Activated effector memory CD4-positive, alpha-beta T cell treated with Interleukin-2 at 50 U/mL for 16 hours (primary cell): ENCODE measurements around the gene ZNF143.
A peak's percentile ranks its signal among the peaks of the same experiment; 100 is the strongest.
"Not testable (repeated sequence)": the region's sequence is repeated elsewhere in the genome, so short reads cannot be mapped to it uniquely, and the experiment has no call there.

Experiments used
- DNase-seq: peaks from one replicate; pipeline ENCODE4 v3.0.0-alpha.2; 2020

Gene ZNF143

DNA sequence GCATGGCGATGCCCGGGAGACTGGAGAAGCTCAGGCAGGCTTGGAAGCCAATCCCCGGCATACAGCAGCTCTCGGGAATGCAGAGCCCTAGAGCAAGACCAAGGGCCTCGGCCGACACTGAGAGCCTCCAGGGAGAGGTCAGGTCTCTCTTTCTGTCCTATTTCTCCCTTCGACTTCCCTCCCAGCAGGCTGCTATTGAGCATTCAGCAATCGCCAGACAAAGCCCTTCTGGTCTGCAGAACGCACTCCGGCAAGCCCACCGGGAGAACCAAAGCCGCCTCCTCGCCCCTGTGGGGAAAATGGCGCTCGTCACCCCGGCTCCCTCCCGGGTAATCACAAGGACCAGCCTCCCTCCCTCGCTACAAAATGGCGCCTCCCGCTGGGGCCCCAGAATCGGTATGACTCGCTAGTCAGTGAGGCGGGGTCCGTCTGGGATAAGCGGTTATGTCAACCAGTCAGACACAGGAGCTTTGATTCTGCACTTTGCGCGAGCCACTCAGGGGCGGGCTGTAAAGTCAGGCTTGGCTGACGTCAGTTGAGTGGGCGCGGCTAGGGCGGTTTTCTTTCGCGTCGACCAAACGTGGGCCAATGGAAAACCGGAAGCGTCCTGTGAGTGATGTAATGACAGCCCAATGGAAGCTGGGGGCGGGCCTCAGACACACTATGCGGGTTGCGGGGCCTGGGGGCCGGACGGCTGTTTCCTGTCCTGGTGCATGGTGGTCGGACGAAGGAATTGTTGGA, at the start of gene ZNF143:
Gene ZNF143, plus strand, starts transcription at position 691 of the 741 bp plus-strand sequence. CDS start 10,297 bp downstream, outside the sequence.
- DNase-seq = peak; percentile 100

DNA sequence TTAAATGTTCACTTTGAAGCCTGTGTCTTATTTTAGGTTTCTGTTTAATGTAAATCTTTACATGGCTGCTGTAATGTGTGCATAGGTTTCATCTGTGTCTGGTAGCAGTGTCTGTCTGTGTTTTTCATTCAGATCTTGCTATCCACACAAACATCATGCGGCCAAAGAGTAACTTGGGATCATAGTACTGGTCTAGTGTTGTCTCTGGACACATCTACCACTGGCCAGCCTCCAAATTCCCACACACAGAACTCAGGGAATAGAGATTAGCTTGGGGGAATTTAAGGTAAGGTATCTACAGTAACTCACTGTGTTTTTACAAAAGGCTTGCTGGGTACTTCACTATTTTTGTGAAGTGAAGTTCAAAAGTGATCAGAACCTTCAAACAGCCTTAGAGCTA, 32.1 kb upstream of the ZNF143 start:
- DNase-seq = no peak

GRCh38 chr11:9438611-9439010, 22.2 kb upstream of the ZNF143 start:
- DNase-seq = no peak

DNA sequence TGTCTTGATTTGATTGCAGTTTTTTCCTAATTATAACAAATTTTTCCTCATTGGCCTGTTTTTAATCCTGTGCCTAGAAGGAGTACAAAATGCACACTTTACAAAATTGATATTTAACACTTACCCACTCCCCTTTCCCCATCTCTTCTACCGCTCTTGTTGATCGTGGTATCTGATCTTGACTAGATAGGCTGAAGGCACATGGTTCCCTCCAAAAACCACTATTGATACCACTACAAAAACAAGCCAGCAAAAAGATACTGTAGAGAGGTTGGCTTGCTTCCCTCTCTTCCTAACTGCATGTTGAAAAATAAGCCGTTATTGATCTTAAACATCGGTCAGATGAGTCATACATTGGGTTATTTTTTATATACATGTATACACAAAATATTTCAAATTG, 14.6 kb upstream of the ZNF143 start:
- no peak for DNase-seq

- DNase-seq = no peak
Observed at GRCh38 chr11:9448576-9449352, 12.0 kb upstream of the ZNF143 start.

DNA sequence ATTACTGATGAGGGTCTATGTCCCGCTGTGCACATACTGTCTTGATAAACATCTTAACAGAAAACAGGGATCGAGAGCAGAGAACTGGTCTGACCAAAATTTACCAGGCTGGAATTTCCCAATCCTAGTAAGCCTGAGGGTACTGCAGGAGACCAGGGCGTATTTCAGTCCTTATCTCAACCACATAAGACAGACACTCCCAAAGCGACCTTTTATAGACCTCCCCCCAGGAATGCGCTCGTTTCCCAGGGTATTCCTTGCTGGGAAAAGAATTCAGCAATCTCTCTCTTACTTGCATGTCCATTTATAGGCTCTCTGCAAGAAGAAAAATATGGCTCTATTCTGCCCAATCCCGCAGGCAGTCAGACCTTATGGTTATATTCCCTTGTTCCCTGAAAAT, 8.8 kb upstream of the ZNF143 start:
- DNase-seq = not testable (repeated sequence)

DNA sequence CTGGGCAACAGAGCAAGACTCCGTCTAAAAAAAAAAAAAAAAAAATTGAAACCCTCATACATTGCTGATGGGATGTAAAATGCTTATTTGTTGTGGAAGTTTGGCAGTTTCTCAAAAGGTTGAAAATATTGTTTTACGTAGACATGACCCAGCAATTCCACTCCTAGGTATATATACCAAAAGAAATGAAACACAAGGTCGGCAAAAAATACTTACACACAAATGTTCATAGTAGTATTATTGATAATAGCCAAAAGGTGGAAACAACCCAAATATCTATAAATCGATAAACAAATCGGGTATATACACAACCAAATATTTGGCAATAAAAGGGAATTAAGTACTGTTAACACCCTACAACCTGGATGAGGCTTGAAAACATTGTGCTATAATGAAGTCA, 5.1 kb upstream of the ZNF143 start:
- no peak for DNase-seq

GRCh38 chr11:9459667-9460321, 1.0 kb upstream of the ZNF143 start:
- peak; percentile 9 for DNase-seq

DNA sequence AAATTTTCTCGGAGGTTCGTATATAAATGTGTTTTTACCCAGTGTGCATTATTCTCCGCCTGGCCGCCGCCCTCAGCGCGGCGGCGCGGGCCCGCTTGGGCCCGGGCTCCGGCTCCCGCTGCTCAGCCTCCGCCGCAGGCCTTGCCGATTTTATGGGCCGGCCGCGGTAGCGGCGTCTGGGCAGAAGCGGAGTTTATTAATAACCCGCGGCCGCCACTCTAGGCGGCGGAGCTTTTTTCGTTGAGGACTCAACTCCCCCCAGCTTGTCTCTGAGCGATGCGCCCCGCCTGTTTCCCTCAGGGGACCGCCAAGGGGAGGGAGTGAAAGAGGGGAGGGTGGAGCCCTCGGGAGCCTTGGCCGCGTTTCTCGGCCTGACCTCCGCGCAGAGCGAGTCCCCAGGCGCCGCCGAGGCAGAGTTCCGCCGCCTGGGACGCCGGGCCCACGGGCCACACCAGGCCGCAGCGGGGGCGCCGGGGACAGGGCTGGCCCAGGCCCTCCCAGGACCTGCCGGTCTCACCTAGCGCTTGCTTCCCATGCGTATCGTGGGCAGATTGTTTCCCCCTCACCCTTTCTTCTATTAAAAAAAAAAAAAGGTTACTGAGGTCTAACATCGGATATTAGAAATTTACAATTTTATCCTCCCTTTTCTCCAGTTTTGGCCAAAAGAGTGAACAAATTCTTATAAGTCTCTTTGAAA, 399 bp downstream of the ZNF143 start:
- peak; percentile 72 for DNase-seq

DNA sequence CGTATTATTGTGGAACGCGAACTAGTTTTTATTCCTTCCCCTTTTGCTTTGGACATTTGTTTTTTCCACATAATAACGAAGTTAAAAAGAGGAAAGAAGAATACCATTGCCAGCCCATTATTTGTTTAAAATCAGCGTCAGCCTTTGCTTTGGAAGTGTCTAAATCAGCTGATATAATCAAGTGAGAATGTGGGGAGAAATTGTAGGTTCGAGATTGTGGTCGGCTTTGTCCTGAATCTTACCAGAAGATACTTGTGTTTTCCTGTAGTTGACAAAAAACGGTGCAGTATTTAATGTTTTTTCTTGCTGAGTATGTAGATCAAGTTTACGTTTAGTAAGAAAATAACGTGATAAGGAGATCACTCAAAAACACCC, 935 bp downstream of the ZNF143 start:
- no peak for DNase-seq

- DNase-seq = no peak
Observed at GRCh38 chr11:9462172-9462799, 1.5 kb downstream of the ZNF143 start.

DNA sequence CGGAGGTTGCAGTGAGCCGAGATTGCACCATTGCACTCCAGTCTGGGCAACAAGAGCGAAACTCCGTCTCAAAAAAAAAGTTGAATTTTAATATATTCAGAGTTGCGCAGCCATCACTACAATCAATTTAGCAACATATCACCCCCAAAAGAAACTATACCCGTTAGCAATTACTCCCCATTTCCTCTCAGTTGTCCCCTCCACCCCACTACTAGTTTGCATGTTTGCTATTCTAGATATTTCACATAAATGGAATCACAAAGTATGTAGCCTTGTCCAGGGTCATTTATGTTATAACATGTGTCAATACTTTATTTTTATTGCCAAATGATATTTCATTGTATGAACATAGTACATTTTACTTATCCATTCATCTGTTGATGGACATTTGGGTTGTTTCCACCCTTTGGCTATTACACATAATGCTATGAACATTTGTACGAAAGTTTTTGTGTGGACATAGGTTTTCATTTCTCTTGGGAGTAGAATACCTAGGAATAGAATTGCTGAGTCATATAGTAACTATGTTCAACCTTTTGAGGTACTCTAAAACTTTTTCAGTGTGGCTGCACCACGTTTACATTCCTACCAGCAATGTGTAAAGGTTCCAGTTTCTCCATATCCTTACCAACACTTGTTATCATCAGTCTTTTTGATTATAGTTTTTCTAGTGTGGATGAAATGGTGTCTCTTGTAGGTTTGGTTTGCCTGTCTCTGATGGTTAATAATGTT, 2.2 kb downstream of the ZNF143 start:
- DNase-seq = no peak

- DNase-seq = no peak
Observed at GRCh38 chr11:9470765-9471164, 10.0 kb downstream of the ZNF143 start.

- no peak for DNase-seq
Observed at GRCh38 chr11:9473408-9473807, 12.6 kb downstream of the ZNF143 start.

GRCh38 chr11:9479899-9480298, 19.1 kb downstream of the ZNF143 start:
- DNase-seq = no peak

- DNase-seq = no peak
Observed at GRCh38 chr11:9489080-9489765, 28.4 kb downstream of the ZNF143 start.

GRCh38 chr11:9490376-9490775, 29.6 kb downstream of the ZNF143 start:
- no peak for DNase-seq

DNA sequence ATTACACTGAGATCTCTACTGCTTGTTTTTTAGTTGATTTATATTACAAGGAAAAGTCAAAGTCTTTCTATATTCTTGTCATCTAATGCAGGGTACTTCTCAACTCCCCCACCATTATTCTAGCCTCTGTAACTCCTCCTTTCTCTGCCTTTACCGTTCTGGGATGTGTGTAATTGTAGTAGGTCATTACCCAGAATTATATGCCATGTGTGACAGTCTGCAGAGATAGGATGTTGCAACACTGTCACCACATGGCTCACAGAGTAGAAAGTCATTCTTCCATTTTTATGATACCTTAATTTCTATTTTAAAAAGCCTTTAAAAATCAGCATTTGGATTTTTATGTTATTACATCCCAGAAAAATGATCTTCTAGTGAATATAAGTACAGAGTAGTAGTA, 32.7 kb downstream of the ZNF143 start:
- no peak for DNase-seq

GRCh38 chr11:9494316-9494715, 33.5 kb downstream of the ZNF143 start:
- DNase-seq = no peak

DNA sequence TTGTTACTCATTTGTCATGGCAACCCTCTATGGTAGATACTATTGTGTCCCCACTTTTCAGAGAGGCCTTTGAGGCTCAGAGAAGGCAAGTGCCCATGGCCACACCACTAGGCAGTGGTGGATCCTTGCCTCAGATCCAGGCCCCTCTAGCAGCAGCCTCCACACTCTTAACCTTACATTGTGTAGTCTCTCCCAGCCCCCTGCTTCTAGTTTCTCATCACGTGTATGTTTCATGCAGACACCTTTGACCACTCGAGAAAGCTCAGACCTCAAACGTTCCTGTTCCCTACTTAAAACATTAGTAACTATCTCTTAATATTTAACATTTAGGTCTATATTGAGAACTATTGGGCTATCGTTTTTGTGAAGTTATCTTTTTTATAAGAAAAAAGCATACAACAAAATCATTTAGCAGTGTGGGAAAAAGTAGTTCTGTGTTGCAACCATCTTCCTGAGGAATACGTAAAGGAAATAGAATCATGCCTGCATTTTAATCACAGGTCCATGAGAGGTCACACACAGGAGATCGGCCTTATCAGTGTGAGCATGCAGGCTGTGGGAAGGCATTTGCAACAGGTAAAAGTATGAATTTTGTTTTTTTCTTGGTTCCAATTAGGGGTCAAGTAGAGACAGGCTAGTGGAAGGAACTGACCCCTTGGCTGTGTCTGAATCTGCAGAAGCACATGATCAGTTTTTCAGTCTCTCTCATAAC, 35.1 kb downstream of the ZNF143 start:
- DNase-seq = no peak
